Measurements from ENCODE around the gene GSTT4.
"Not testable (repeated sequence)": the region's sequence is repeated elsewhere in the genome, so short reads cannot be mapped to it uniquely, and the experiment has no call there.

GSTT4 gene

DNA sequence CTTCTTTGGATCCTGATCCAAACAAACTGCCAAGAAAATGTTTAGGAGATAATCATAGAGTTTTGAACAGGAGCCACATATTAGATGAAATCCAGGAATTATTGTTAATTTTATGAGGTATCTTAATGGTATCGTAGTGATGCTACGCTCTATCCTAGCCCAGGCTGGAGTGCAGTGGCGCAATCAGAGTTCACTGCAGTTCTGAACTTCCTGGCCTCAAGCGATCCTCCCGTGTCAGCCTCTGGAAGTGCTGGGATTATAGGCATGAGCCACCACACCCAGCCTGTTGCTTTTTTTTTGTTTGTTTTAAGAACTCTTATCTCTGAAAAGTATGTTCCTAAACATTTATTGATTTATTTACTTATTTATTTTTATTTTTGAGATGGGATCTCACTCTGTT is 2.4 kb downstream of the GSTT4 start:
- Histone ChIP-seq H3K9me3 (no peaks in the 10 kb centered on the region), H3K4me1 (peaks cover 0 to 17% (median 11%) of the 10 kb centered on the region in 4 donors), H3K27me3 (no peaks in the 10 kb centered on the region), H3K4me3 (no peak overlapping the region), H3K36me3 (no peaks in the 10 kb centered on the region), H3K27ac (no peak overlapping the region)
- intact Hi-C loops (cut with DNase I; ENCODE audit: low total_unique reads) = no loop called here
- no peak for TF ChIP-seq CTCF (IDR thresholded peaks at IDR 0.05)
- DNase-seq = no peak

DNA sequence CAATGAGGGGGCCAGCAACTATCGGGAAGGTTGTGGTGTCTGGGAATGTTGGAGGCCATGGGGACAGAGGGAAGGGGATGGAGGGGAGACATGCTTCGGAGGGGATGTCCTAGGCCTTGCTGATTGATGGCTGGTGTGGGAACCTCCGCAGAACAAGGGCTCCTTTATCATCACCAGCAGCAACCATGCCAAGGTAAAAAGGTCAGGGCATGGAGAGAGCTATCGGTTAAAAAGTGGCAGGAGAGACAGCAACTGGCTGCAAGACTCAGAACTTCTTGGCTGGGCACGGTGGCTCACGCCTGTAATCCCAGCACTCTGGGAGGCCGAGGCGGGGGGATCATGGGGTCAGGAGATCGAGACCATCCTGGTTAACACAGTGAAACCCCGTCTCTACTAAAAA is 3.0 kb downstream of the GSTT4 start:
- Histone ChIP-seq H3K4me1 (peaks cover 0 to 17% (median 11%) of the 10 kb centered on the region in 4 donors), H3K27ac (no peak overlapping the region), H3K9me3 (no peaks in the 10 kb centered on the region), H3K4me3 (no peak overlapping the region), H3K27me3 (no peaks in the 10 kb centered on the region), H3K36me3 (no peaks in the 10 kb centered on the region)
- no peak for TF ChIP-seq CTCF (IDR thresholded peaks at IDR 0.05)
- intact Hi-C loops (cut with DNase I; ENCODE audit: low total_unique reads) = no loop called here
- no peak for DNase-seq

- no peak for DNase-seq
- Histone ChIP-seq H3K4me3 (no peak overlapping the region), H3K9me3 (no peaks in the 10 kb centered on the region), H3K4me1 (peaks cover 0 to 16% (median 11%) of the 10 kb centered on the region in 4 donors), H3K36me3 (no peaks in the 10 kb centered on the region), H3K27me3 (no peaks in the 10 kb centered on the region), H3K27ac (no peak overlapping the region)
- no peak for TF ChIP-seq CTCF (IDR thresholded peaks at IDR 0.05)
- intact Hi-C loops (cut with DNase I; ENCODE audit: low total_unique reads) = no loop called here
Observed at GRCh38 chr22:24001314-24001713, 3.9 kb downstream of the GSTT4 start.

- intact Hi-C loops (cut with DNase I; ENCODE audit: low total_unique reads); H3K9me3 ChIP-seq; H3K4me3 ChIP-seq; H3K4me1 ChIP-seq; H3K27me3 ChIP-seq; H3K36me3 ChIP-seq; H3K27ac ChIP-seq; DNase-seq: not testable (repeated sequence)
Observed at GRCh38 chr22:23999779-24000178, 5.5 kb downstream of the GSTT4 start.

- Histone ChIP-seq H3K27ac (no peak overlapping the region), H3K27me3 (no peaks in the 10 kb centered on the region), H3K4me1 (no peaks in the 10 kb centered on the region), H3K4me3 (no peak overlapping the region), H3K36me3 (no peaks in the 10 kb centered on the region), H3K9me3 (no peaks in the 10 kb centered on the region)
- no peak for DNase-seq
- intact Hi-C loops (cut with DNase I; ENCODE audit: low total_unique reads) = no loop called here
- no peak for TF ChIP-seq CTCF (IDR thresholded peaks at IDR 0.05)
Observed at GRCh38 chr22:23997092-23997491, 8.2 kb downstream of the GSTT4 start.

GRCh38 chr22:23993581-23994177 is 11.6 kb downstream of the GSTT4 start:
- intact Hi-C loops (cut with DNase I; ENCODE audit: low total_unique reads); DNase-seq; H3K4me3 ChIP-seq; H3K27me3 ChIP-seq; H3K36me3 ChIP-seq; H3K27ac ChIP-seq; H3K9me3 ChIP-seq; H3K4me1 ChIP-seq: not testable (repeated sequence)

DNA sequence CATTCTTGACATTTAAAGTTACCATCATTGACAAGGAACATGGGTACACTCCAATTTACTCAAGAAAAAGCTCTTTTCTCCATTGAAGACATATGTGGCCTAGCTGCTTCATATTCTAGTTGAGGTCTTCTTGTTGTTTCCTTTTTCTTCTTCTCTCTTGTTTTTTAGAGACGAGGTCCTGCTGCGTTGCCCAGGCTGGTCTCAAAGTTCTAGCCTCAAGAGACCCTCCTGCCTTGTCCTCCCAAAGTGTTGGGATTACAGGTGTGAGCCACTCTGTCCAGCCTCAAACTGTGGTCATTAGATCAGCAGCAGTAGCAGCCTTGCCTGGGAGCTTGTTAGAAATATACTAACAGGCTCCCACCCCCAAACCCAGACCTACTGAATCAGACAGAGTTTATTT is 12.2 kb downstream of the GSTT4 start:
- H3K4me3 ChIP-seq; intact Hi-C loops (cut with DNase I; ENCODE audit: low total_unique reads); H3K27me3 ChIP-seq; H3K36me3 ChIP-seq; DNase-seq; H3K9me3 ChIP-seq; H3K27ac ChIP-seq; H3K4me1 ChIP-seq: not testable (repeated sequence)

DNA sequence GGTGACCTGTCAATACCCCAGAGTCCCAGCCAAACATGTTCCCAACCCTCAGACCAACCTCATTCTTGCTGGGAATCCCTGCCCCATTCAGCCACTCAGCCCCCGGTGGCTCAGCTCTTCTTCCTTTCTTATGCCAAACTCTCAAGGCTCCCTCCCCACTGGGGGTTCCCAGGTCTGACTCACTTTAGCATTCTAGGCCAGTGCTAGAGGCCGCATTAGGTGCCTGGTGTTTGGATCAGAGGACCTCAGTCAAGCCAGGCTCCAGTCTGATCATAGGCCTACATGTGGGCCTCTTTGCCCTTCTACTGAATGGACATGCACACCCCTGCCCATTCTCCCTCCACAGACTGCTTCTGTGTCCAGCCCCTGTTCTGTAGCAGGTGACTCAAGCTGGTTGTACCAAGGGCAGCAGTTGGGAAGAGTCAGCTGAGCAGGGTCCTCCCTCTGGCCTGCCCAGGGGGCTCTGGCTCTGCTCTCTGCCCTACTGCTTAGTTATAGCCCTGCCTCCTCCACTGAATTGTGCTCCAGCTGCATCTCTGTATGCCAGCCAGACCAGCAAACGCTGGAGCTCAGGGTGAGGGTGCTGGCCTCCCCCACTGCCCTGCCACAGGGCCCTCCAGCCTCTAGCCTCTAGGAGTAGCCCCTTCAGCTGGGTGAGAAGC is 15.5 kb downstream of the GSTT4 start:
- H3K36me3 ChIP-seq; DNase-seq; H3K4me3 ChIP-seq; H3K9me3 ChIP-seq; intact Hi-C loops (cut with DNase I; ENCODE audit: low total_unique reads); H3K27ac ChIP-seq; H3K4me1 ChIP-seq; H3K27me3 ChIP-seq: not testable (repeated sequence)

- H3K27me3 ChIP-seq; H3K9me3 ChIP-seq; H3K4me1 ChIP-seq; DNase-seq; H3K27ac ChIP-seq; H3K36me3 ChIP-seq; H3K4me3 ChIP-seq; intact Hi-C loops (cut with DNase I; ENCODE audit: low total_unique reads): not testable (repeated sequence)
Observed at GRCh38 chr22:23986538-23987178, 18.6 kb downstream of the GSTT4 start.

GRCh38 chr22:23986089-23986488 is 19.2 kb downstream of the GSTT4 start:
- H3K9me3 ChIP-seq; H3K27ac ChIP-seq; DNase-seq; H3K4me1 ChIP-seq; intact Hi-C loops (cut with DNase I; ENCODE audit: low total_unique reads); H3K27me3 ChIP-seq; H3K4me3 ChIP-seq; H3K36me3 ChIP-seq: not testable (repeated sequence)

Data from tibial artery (tissue), 4 donors.